ENCODE data around the gene MLLT6. TPM values are rescaled to one million over a fixed set of nuclear protein-coding genes. Genes with fewer than 3 reads are reported as not detected.

The MLLT6 gene
- total RNA-seq, 1 experiment from 2014 or later = 127 TPM

- Histone ChIP-seq H2AFZ (no peak overlapping the region), H3K79me2 (ENCODE audit: low read depth) (no peaks in the 10 kb centered on the region), H4K20me1 (ENCODE audit: insufficient read depth) (0 out of 2 replicates have a peak, but pooled peaks cover 3% of the 10 kb centered on the region), H3K27ac (no peak overlapping the region), H3K9me3 (ENCODE audit: insufficient read depth, low read depth) (no peaks in the 10 kb centered on the region), H3K9me2 (ENCODE audit: insufficient read depth) (no peaks in the 10 kb centered on the region), H3K27me3 (ENCODE audit: insufficient read depth, low read depth) (no peaks in the 10 kb centered on the region), H3K36me3 (ENCODE audit: low read depth) (peaks cover 12% of the 10 kb centered on the region; the same call in 1 of the 2 replicates), H3K4me3 (no peak overlapping the region), H3K4me1 (replicated peaks; ENCODE audit: insufficient read depth) (no peaks in the 10 kb centered on the region), H3F3A (ENCODE audit: insufficient read depth, low read depth) (peaks cover 23% of the 10 kb centered on the region), H3K4me2 (no peak overlapping the region)
- POLR2A ChIA-PET (ENCODE audit: unreplicated experiment) = no interaction called here
- intact Hi-C loops (cut with micrococcal nuclease; ENCODE audit: unreplicated experiment) = no loop called here
- BruUV-seq (replicated peaks) = no TSS peak
- CTCF ChIA-PET = no interaction called here
- TF ChIP-seq, protein P1, sequence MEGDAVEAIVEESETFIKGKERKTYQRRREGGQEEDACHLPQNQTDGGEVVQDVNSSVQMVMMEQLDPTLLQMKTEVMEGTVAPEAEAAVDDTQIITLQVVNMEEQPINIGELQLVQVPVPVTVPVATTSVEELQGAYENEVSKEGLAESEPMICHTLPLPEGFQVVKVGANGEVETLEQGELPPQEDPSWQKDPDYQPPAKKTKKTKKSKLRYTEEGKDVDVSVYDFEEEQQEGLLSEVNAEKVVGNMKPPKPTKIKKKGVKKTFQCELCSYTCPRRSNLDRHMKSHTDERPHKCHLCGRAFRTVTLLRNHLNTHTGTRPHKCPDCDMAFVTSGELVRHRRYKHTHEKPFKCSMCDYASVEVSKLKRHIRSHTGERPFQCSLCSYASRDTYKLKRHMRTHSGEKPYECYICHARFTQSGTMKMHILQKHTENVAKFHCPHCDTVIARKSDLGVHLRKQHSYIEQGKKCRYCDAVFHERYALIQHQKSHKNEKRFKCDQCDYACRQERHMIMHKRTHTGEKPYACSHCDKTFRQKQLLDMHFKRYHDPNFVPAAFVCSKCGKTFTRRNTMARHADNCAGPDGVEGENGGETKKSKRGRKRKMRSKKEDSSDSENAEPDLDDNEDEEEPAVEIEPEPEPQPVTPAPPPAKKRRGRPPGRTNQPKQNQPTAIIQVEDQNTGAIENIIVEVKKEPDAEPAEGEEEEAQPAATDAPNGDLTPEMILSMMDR (conservative IDR thresholded peaks at IDR 0.05) = no peak
- no peak for TF ChIP-seq EZH2 (IDR thresholded peaks at IDR 0.05; ENCODE audit: low read depth)
- no peak for DNase-seq
Observed at GRCh38 chr17:38768417-38768816, 63.3 kb downstream of the MLLT6 start.

DNA sequence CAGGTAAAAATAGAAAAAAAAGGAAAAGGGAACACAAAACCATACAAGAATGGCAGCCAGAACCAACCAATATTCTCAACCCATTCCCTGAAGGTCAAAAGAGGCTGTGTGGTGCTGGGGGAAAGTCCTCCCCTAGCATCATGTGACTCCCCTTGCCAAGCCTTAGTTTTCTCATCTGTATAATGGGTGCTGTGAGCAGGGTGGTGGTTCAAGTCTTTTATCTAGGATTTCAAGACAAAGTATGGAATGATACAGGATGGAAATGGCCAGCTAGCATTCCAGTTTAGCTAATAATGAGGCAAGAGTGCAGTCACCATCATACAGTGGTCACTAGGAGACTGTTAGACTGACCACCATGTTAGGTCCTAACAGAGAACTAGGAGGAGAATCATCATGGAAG is 68.2 kb downstream of the MLLT6 start:
- no peak overlapping the region for H3K4me2 ChIP-seq
- H3K9me2 ChIP-seq (ENCODE audit: insufficient read depth) = no peaks in the 10 kb centered on the region
- no peak for TF ChIP-seq EZH2 (IDR thresholded peaks at IDR 0.05; ENCODE audit: low read depth)
- TF ChIP-seq, protein P1 (conservative IDR thresholded peaks at IDR 0.05) = no peak
- H3F3A ChIP-seq (ENCODE audit: insufficient read depth, low read depth) = peaks cover 6% of the 10 kb centered on the region
- H3K36me3 ChIP-seq (ENCODE audit: low read depth) = peaks cover 13% of the 10 kb centered on the region; the same call in 1 of the 2 replicates
- DNase-seq = no peak
- H3K4me1 ChIP-seq (replicated peaks; ENCODE audit: insufficient read depth) = no peaks in the 10 kb centered on the region
- CTCF ChIA-PET = no interaction called here
- H3K27me3 ChIP-seq (ENCODE audit: insufficient read depth, low read depth) = no peaks in the 10 kb centered on the region
- H2AFZ ChIP-seq = no peak overlapping the region
- no peak overlapping the region for H3K4me3 ChIP-seq
- intact Hi-C loops (cut with micrococcal nuclease; ENCODE audit: unreplicated experiment) = no loop called here
- POLR2A ChIA-PET (ENCODE audit: unreplicated experiment) = interaction anchor here (0.6 kb wide), 1 partner anchor 27 kb away, joined by 3 read pairs; no protein-coding TSS in a partner anchor
- H3K27ac ChIP-seq = no peak overlapping the region
- H3K79me2 ChIP-seq (ENCODE audit: low read depth) = no peaks in the 10 kb centered on the region
- no TSS peak for BruUV-seq (replicated peaks)
- no peaks in the 10 kb centered on the region for H4K20me1 ChIP-seq (ENCODE audit: insufficient read depth)
- H3K9me3 ChIP-seq (ENCODE audit: insufficient read depth, low read depth) = no peaks in the 10 kb centered on the region

GRCh38 chr17:38777641-38778250 is 72.7 kb downstream of the MLLT6 start:
- Histone ChIP-seq H4K20me1 (ENCODE audit: insufficient read depth) (no peaks in the 10 kb centered on the region), H3K36me3 (ENCODE audit: low read depth) (peaks cover 17% of the 10 kb centered on the region; the same call in 1 of the 2 replicates), H3F3A (ENCODE audit: insufficient read depth, low read depth) (no peaks in the 10 kb centered on the region), H3K79me2 (ENCODE audit: low read depth) (no peaks in the 10 kb centered on the region), H3K27ac (no peak overlapping the region), H3K4me1 (replicated peaks; ENCODE audit: insufficient read depth) (no peaks in the 10 kb centered on the region), H2AFZ (no peak overlapping the region), H3K9me2 (ENCODE audit: insufficient read depth) (no peaks in the 10 kb centered on the region), H3K4me2 (no peak overlapping the region), H3K4me3 (no peak overlapping the region), H3K9me3 (ENCODE audit: insufficient read depth, low read depth) (no peaks in the 10 kb centered on the region), H3K27me3 (ENCODE audit: insufficient read depth, low read depth) (no peaks in the 10 kb centered on the region)
- no TSS peak for BruUV-seq (replicated peaks)
- no peak for DNase-seq
- POLR2A ChIA-PET (ENCODE audit: unreplicated experiment) = interaction anchor here (0.7 kb wide), 1 partner anchor 625 kb away, joined by 13 read pairs; no protein-coding TSS in a partner anchor
- CTCF ChIA-PET = no interaction called here
- TF ChIP-seq, protein P1 (conservative IDR thresholded peaks at IDR 0.05) = no peak
- no peak for TF ChIP-seq EZH2 (IDR thresholded peaks at IDR 0.05; ENCODE audit: low read depth)
- intact Hi-C loops (cut with micrococcal nuclease; ENCODE audit: unreplicated experiment) = no loop called here

Small RNAs within 50 kb of the gene (microRNA-seq; reads per million reads assigned to microRNA genes)
- gene MIR4726 (ENCODE audit: borderline number of aligned reads, borderline replicate concordance) (2.0 reads per million), gene MIR4734 (ENCODE audit: borderline number of aligned reads, borderline replicate concordance) (not detected)

Other genes starting within 250 kb of the MLLT6 start
- gene SRCIN1, start 99.3 kb upstream of the MLLT6 start, total RNA-seq (2021) = 16.7 and 23.7 TPM in 2 replicates
- gene EPOP, start 30.3 kb upstream of the MLLT6 start, total RNA-seq (2021) = 8.4 and 10.6 TPM in 2 replicates
- gene CISD3, start 25.1 kb downstream of the MLLT6 start, total RNA-seq (2021) = 36.6 and 38.1 TPM in 2 replicates
- gene PCGF2, start 43.1 kb downstream of the MLLT6 start, total RNA-seq (2021) = 26.9 and 43.3 TPM in 2 replicates
- gene PSMB3, start 47.5 kb downstream of the MLLT6 start, total RNA-seq (2021) = 262 and 278 TPM in 2 replicates
- 40.6 and 47.4 TPM in 2 replicates for gene PIP4K2B, start 94.3 kb downstream of the MLLT6 start, total RNA-seq (2021)
- gene CWC25, start 120.0 kb downstream of the MLLT6 start, total RNA-seq (2021) = 13.7 and 13.9 TPM in 2 replicates
- gene RPL23, start 148.4 kb downstream of the MLLT6 start, total RNA-seq (2021) = 1,146 and 1,262 TPM in 2 replicates
- gene LASP1, start 164.8 kb downstream of the MLLT6 start, total RNA-seq (2021) = 220 and 309 TPM in 2 replicates

All from PC-9 (cell line).